PC-9 (cell line): ENCODE results near the gene GRHL1. TPM values are rescaled to one million over a fixed set of nuclear protein-coding genes. Genes with fewer than 3 reads are reported as not detected.
A peak's percentile ranks its signal among the peaks of the same experiment; 100 is the strongest.

ENCODE experiments used
- BruUV-seq: library from RNA; stranded (reverse); fragments of 400-500 nt; replicated peaks from 2 replicates; lab custom pipeline; 2021; lab: Mats Ljungman, UMichigan
- CTCF ChIA-PET: fragments of 300-600 bp; sonication (Branson Sonifier 250); formaldehyde crosslinking; loops from one replicate; lab custom pipeline; 2022; ENCODE audit warnings: antibody characterized with exemption; lab: Charles Lee
- POLR2A ChIA-PET: fragments of 300-600 bp; sonication (Branson Sonifier 250); formaldehyde crosslinking; loops from one replicate; lab custom pipeline; 2022; ENCODE audit warnings: antibody characterized with exemption; ENCODE audit not compliant: unreplicated experiment; lab: Charles Lee
- DNase-seq, 2 experiments: peaks; one replicate each; pipeline versions ENCODE4 v3.0.0 to v3.0.0-alpha.2; 2015 to 2022; ENCODE audit warnings: mixed read lengths in 1 of 2
- H2AFZ ChIP-seq: fragments of 200-600 bp; sonication (generic); 2 replicates; pipeline ENCODE4 v1.8.1; 2017; ENCODE audit warnings: antibody characterized with exemption
- H3F3A ChIP-seq: fragments of 200-600 bp; sonication (generic); 2 replicates; pipeline ENCODE4 v1.8.1; 2017; ENCODE audit warnings: antibody characterized with exemption, mild to moderate bottlenecking, low read depth; ENCODE audit not compliant: insufficient read depth
- H3K27ac ChIP-seq: fragments of 200-600 bp; sonication (generic); 2 replicates; pipeline ENCODE4 v1.6.1; 2016; ENCODE audit warnings: mixed run types
- H3K27me3 ChIP-seq: fragments of 200-600 bp; sonication (generic); 2 replicates; pipeline ENCODE4 v1.6.1; 2016; ENCODE audit warnings: low read depth, mixed run types; ENCODE audit not compliant: insufficient read depth
- H3K36me3 ChIP-seq: fragments of 200-600 bp; sonication (generic); 2 replicates; pipeline ENCODE4 v1.6.1; 2016; ENCODE audit warnings: low read depth, mixed run types
- H3K4me1 ChIP-seq: fragments of 200-600 bp; sonication (generic); replicated peaks from 2 replicates; pipeline ENCODE4 v1.6.1; 2016; ENCODE audit warnings: mixed run types; ENCODE audit not compliant: insufficient read depth
- H3K4me2 ChIP-seq: fragments of 200-600 bp; sonication (generic); 2 replicates; pipeline ENCODE4 v1.6.1; 2017; ENCODE audit warnings: mixed run types
- H3K4me3 ChIP-seq: fragments of 200-600 bp; sonication (generic); 2 replicates; pipeline ENCODE4 v1.6.1; 2016; ENCODE audit warnings: mixed run types
- H3K79me2 ChIP-seq: fragments of 200-600 bp; sonication (generic); 2 replicates; pipeline ENCODE4 v1.6.1; 2017; ENCODE audit warnings: low read depth, mixed run types
- H3K9me2 ChIP-seq: fragments of 200-600 bp; sonication (generic); 2 replicates; pipeline ENCODE4 v1.8.1; 2017; ENCODE audit warnings: mild to moderate bottlenecking; ENCODE audit not compliant: insufficient read depth
- H3K9me3 ChIP-seq: fragments of 200-600 bp; sonication (generic); 2 replicates; pipeline ENCODE4 v1.8.1; 2016; ENCODE audit warnings: low read depth; ENCODE audit not compliant: insufficient read depth
- H4K20me1 ChIP-seq: fragments of 200-600 bp; sonication (generic); 2 replicates; pipeline ENCODE4 v1.8.1; 2017; ENCODE audit not compliant: insufficient read depth
- EZH2 ChIP-seq: fragments of 200-600 bp; sonication (generic); IDR thresholded peaks from 2 replicates; pipeline ENCODE4 v1.8.0; 2017; ENCODE audit warnings: antibody characterized with exemption, low read depth
- intact Hi-C: fragments of 100-400 bp; cut with micrococcal nuclease; formaldehyde crosslinking; loops from one replicate; pipeline ENCODE4 v1.10.0; 2022; ENCODE audit not compliant: unreplicated experiment
- total RNA-seq: library from RNA; stranded (reverse); gene quantifications from 2 replicates; pipeline ENCODE4 v1.2.3, GENCODE V29; 2021
- TF ChIP-seq, protein P1 (sequence below): fragments of 200-600 bp; sonication (generic); conservative IDR thresholded peaks from 2 replicates; pipeline ENCODE4 v1.6.1; 2017; ENCODE audit warnings: mixed run types, antibody characterized with exemption, mild to moderate bottlenecking, moderate library complexity

GRHL1 gene
- total RNA-seq, 1 experiment from 2014 or later, result 10.6 TPM

GRCh38 chr2:10048501-10049171 lies 97.1 kb downstream of the GRHL1 start:
- Histone ChIP-seq H2AFZ (no peak overlapping the region), H3K27ac (no peak overlapping the region), H4K20me1 (peaks cover 26% of the 10 kb centered on the region), H3K4me3 (no peak overlapping the region), H3K79me2 (peaks cover 28% of the 10 kb centered on the region), H3K4me1 (peaks cover 5% of the 10 kb centered on the region), H3K36me3 (peaks cover 23% of the 10 kb centered on the region; the same call in 1 of the 2 replicates), H3K4me2 (no peak overlapping the region), H3F3A (peaks cover 42% of the 10 kb centered on the region; the same call in 1 of the 2 replicates), H3K9me3 (no peaks in the 10 kb centered on the region), H3K27me3 (no peaks in the 10 kb centered on the region), H3K9me2 (no peaks in the 10 kb centered on the region)
- BruUV-seq, result no TSS peak
- intact Hi-C loops, result loop anchor here (1.0 kb wide), 1 partner anchor 249 kb away; no protein-coding TSS in a partner anchor
- ChIA-PET CTCF (interaction anchor here (0.5 to 2.0 kb wide), 4 partner anchors 9 to 65 kb away, joined by 4 to 9 read pairs (median 6); no protein-coding TSS in a partner anchor), POLR2A (interaction anchor here (0.6 to 0.7 kb wide), 2 partner anchors 106 to 217 kb away, joined by 9 to 17 read pairs; no protein-coding TSS in a partner anchor)
- no peak for DNase-seq
- no peak for TF ChIP-seq EZH2
- TF ChIP-seq, protein P1, sequence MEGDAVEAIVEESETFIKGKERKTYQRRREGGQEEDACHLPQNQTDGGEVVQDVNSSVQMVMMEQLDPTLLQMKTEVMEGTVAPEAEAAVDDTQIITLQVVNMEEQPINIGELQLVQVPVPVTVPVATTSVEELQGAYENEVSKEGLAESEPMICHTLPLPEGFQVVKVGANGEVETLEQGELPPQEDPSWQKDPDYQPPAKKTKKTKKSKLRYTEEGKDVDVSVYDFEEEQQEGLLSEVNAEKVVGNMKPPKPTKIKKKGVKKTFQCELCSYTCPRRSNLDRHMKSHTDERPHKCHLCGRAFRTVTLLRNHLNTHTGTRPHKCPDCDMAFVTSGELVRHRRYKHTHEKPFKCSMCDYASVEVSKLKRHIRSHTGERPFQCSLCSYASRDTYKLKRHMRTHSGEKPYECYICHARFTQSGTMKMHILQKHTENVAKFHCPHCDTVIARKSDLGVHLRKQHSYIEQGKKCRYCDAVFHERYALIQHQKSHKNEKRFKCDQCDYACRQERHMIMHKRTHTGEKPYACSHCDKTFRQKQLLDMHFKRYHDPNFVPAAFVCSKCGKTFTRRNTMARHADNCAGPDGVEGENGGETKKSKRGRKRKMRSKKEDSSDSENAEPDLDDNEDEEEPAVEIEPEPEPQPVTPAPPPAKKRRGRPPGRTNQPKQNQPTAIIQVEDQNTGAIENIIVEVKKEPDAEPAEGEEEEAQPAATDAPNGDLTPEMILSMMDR, result peak; percentile 84

Other genes with a start within 250 kb of the GRHL1 start
- gene TAF1B, start 108.2 kb upstream of the GRHL1 start, total RNA-seq, result 23.8 and 24.8 TPM in 2 replicates
- gene KLF11, start 91.9 kb downstream of the GRHL1 start, total RNA-seq, result 10.9 and 14.6 TPM in 2 replicates
- 0.43 and 0.61 TPM in 2 replicates for gene CYS1, start 128.7 kb downstream of the GRHL1 start, total RNA-seq
- 90.4 and 105 TPM in 2 replicates for gene RRM2, start 171.0 kb downstream of the GRHL1 start, total RNA-seq